Mesenchymal stem cell (in vitro differentiated cells and primary cell): Measurements from ENCODE around the gene WNT6.

ENCODE experiments used
- DNase-seq: peaks from one replicate; pipeline ENCODE4 v3.0.0-alpha.2; 2013
- H2AFZ ChIP-seq: one replicate; pipeline ENCODE4 v1.6.1; 2013; ENCODE audit warnings: low read depth, mild to moderate bottlenecking, control low read depth, inconsistent platforms, low read length, moderate library complexity
- H2AK5ac ChIP-seq: 2 replicates; pipeline ENCODE4 v1.6.1; 2013; ENCODE audit warnings: low read length, moderate library complexity, mild to moderate bottlenecking, inconsistent platforms; ENCODE audit not compliant: severe bottlenecking
- H2BK120ac ChIP-seq: one replicate; pipeline ENCODE4 v1.6.1; 2013; ENCODE audit warnings: low read depth, mild to moderate bottlenecking, inconsistent platforms, low read length, moderate library complexity
- H2BK12ac ChIP-seq, 2 experiments: one replicate each; pipeline ENCODE4 v1.6.1; 2013; ENCODE audit warnings: inconsistent platforms in 2 of 2, low read length in 2 of 2, mild to moderate bottlenecking in 2 of 2, moderate library complexity in 2 of 2, control low read depth in 1 of 2
- H2BK15ac ChIP-seq: one replicate; pipeline ENCODE4 v1.6.1; 2013; ENCODE audit warnings: mild to moderate bottlenecking, low read depth, inconsistent platforms; ENCODE audit not compliant: poor library complexity, severe bottlenecking
- H2BK5ac ChIP-seq: 2 replicates; pipeline ENCODE4 v1.6.1; 2013; ENCODE audit warnings: low read depth, mild to moderate bottlenecking, low read length, control low read depth, inconsistent platforms; ENCODE audit not compliant: poor library complexity, severe bottlenecking
- H3K14ac ChIP-seq, 2 experiments: one replicate each; pipeline ENCODE4 v1.6.1; 2013; ENCODE audit warnings: inconsistent platforms in 2 of 2, low read length in 2 of 2, control low read depth in 1 of 2, mild to moderate bottlenecking in 1 of 2, moderate library complexity in 1 of 2
- H3K18ac ChIP-seq, 2 experiments: one replicate each; pipeline ENCODE4 v1.6.1; 2013; ENCODE audit warnings: inconsistent platforms in 2 of 2, low read length in 2 of 2, control low read depth in 1 of 2, low read depth in 1 of 2, mild to moderate bottlenecking in 1 of 2
- H3K23ac ChIP-seq, 2 experiments: one replicate each; pipeline ENCODE4 v1.6.1; 2013; ENCODE audit warnings: inconsistent platforms in 2 of 2, low read length in 2 of 2, mild to moderate bottlenecking in 2 of 2, moderate library complexity in 2 of 2, control low read depth in 1 of 2
- H3K27ac ChIP-seq: 2 replicates; pipeline ENCODE4 v1.5.1; 2013; ENCODE audit warnings: mild to moderate bottlenecking, moderate library complexity, low read length, control low read depth, inconsistent platforms; ENCODE audit not compliant: poor library complexity, severe bottlenecking
- H3K27me3 ChIP-seq, 2 experiments: 2 replicates each; pipeline versions ENCODE4 v1.6.1 to v1.7.0; 2013; ENCODE audit warnings: low read length in 2 of 2, mild to moderate bottlenecking in 2 of 2, moderate library complexity in 2 of 2, control low read depth in 1 of 2, inconsistent platforms in 1 of 2; ENCODE audit not compliant: control insufficient read depth in 1 of 2, insufficient read depth in 1 of 2
- H3K36me3 ChIP-seq, 2 experiments: 2 replicates each; pipeline versions ENCODE4 v1.6.1 to v1.7.0; 2013; ENCODE audit warnings: low read length in 2 of 2, control low read depth in 1 of 2, inconsistent platforms in 1 of 2, low read depth in 1 of 2, mild to moderate bottlenecking in 1 of 2; ENCODE audit not compliant: insufficient read depth in 2 of 2, control insufficient read depth in 1 of 2
- H3K4ac ChIP-seq, 2 experiments: one replicate each; pipeline ENCODE4 v1.6.1; 2013; ENCODE audit warnings: inconsistent platforms in 2 of 2, low read length in 2 of 2, mild to moderate bottlenecking in 2 of 2, moderate library complexity in 2 of 2, control low read depth in 1 of 2, low read depth in 1 of 2
- H3K4me1 ChIP-seq: 2 replicates; pipeline ENCODE4 v1.6.1; 2013; ENCODE audit warnings: low read depth, low read length, control low read depth; ENCODE audit not compliant: control insufficient read depth, insufficient read depth
- H3K4me2 ChIP-seq: 2 replicates; pipeline ENCODE4 v1.6.1; 2013; ENCODE audit warnings: low read length, mild to moderate bottlenecking, inconsistent platforms; ENCODE audit not compliant: poor library complexity, severe bottlenecking
- H3K4me3 ChIP-seq, 2 experiments: 2 replicates each; pipeline versions ENCODE4 v1.5.1 to v1.7.0; 2013; ENCODE audit warnings: low read length in 2 of 2, mild to moderate bottlenecking in 2 of 2, control low read depth in 1 of 2, low read depth in 1 of 2; ENCODE audit not compliant: insufficient read depth in 1 of 2
- H3K79me1 ChIP-seq: replicated peaks from 2 replicates; pipeline ENCODE4 v1.6.1; 2013; ENCODE audit warnings: mild to moderate bottlenecking, control low read depth, low read length, inconsistent platforms; ENCODE audit not compliant: poor library complexity, severe bottlenecking
- H3K9ac ChIP-seq: 2 replicates; pipeline ENCODE4 v1.7.0; 2013; ENCODE audit warnings: mild to moderate bottlenecking, low read length, moderate library complexity
- H3K9me3 ChIP-seq: 2 replicates; pipeline ENCODE4 v1.7.0; 2013; ENCODE audit warnings: mild to moderate bottlenecking, low read length; ENCODE audit not compliant: control insufficient read depth
- H4K8ac ChIP-seq: one replicate; pipeline ENCODE4 v1.6.1; 2013; ENCODE audit warnings: inconsistent platforms, mild to moderate bottlenecking, low read length, moderate library complexity
- H4K91ac ChIP-seq: one replicate; pipeline ENCODE4 v1.6.1; 2013; ENCODE audit warnings: mild to moderate bottlenecking, low read length, inconsistent platforms
- WGBS: methylation state at CpG from one replicate; pipeline ENCODE4 v1.1.7; 2013; ENCODE audit warnings: mixed read lengths; 5-methylcytosine and 5-hydroxymethylcytosine counted together

WNT6 gene

GRCh38 chr2:218865396-218865795, 5.8 kb downstream of the WNT6 start:
- peaks cover 80 to 89% of the 10 kb centered on the region in 2 experiments for H3K27me3 ChIP-seq
- no peak overlapping the region for H2BK12ac ChIP-seq
- H3K4me3 ChIP-seq = no peak overlapping the region

GRCh38 chr2:218865999-218866398, 6.4 kb downstream of the WNT6 start:
- Histone ChIP-seq H3K23ac (no peak overlapping the region), H3K9me3 (no peaks in the 10 kb centered on the region), H2BK12ac (no peak overlapping the region), H3K18ac (no peak overlapping the region), H3K4me1 (peaks cover 1% of the 10 kb centered on the region), H2AFZ (no peak overlapping the region), H3K27me3 (peaks cover 80 to 90% of the 10 kb centered on the region in 2 experiments), H3K4me2 (no peak overlapping the region), H3K14ac (no peak overlapping the region), H3K4ac (no peak overlapping the region), H3K4me3 (no peak overlapping the region), H4K8ac (no peak overlapping the region), H2BK120ac (no peak overlapping the region), H3K9ac (no peak overlapping the region), H3K27ac (no peak overlapping the region), H3K79me1 (no peaks in the 10 kb centered on the region), H4K91ac (no peak overlapping the region), H3K36me3 (no peaks in the 10 kb centered on the region), H2AK5ac (no peak overlapping the region), H2BK5ac (no peak overlapping the region), H2BK15ac (no peak overlapping the region)
- no peak for DNase-seq
- WGBS = 67% methylated on average over 1 of the region's 6 CpGs

More at GRCh38 chr2:218865396-218865795, 5.8 kb downstream of the WNT6 start:
- 82% methylated on average over 2 of the region's 4 CpGs for WGBS
- peaks cover 5% of the 10 kb centered on the region for H3K4me1 ChIP-seq
- H3K4me2 ChIP-seq = no peak overlapping the region
- H3K4ac ChIP-seq = no peak overlapping the region
- no peak overlapping the region for H4K8ac ChIP-seq
- H3K14ac ChIP-seq = no peak overlapping the region
- no peak overlapping the region for H2BK5ac ChIP-seq
- no peak overlapping the region for H3K23ac ChIP-seq
- H3K79me1 ChIP-seq = no peaks in the 10 kb centered on the region
- no peaks in the 10 kb centered on the region for H3K36me3 ChIP-seq
- no peak overlapping the region for H3K27ac ChIP-seq
- no peak overlapping the region for H2BK15ac ChIP-seq
- DNase-seq = no peak
- no peaks in the 10 kb centered on the region for H3K9me3 ChIP-seq
- no peak overlapping the region for H2AK5ac ChIP-seq
- H2AFZ ChIP-seq = no peak overlapping the region
- no peak overlapping the region for H2BK120ac ChIP-seq
- no peak overlapping the region for H3K9ac ChIP-seq
- no peak overlapping the region for H3K18ac ChIP-seq
- no peak overlapping the region for H4K91ac ChIP-seq

- Histone ChIP-seq H3K27me3 (peaks cover 85 to 90% of the 10 kb centered on the region in 2 experiments), H3K4me1 (no peaks in the 10 kb centered on the region), H3K4me3 (no peak overlapping the region), H2BK12ac (no peak overlapping the region), H3K9me3 (no peaks in the 10 kb centered on the region), H3K79me1 (no peaks in the 10 kb centered on the region), H3K14ac (no peak overlapping the region), H2BK15ac (no peak overlapping the region), H4K8ac (no peak overlapping the region), H2AK5ac (no peak overlapping the region), H4K91ac (no peak overlapping the region), H3K23ac (no peak overlapping the region), H2BK120ac (no peak overlapping the region), H3K4ac (no peak overlapping the region), H3K36me3 (no peaks in the 10 kb centered on the region), H3K4me2 (no peak overlapping the region), H2AFZ (no peak overlapping the region), H2BK5ac (no peak overlapping the region), H3K9ac (no peak overlapping the region), H3K18ac (no peak overlapping the region), H3K27ac (no peak overlapping the region)
- 44% methylated on average over 3 of the region's 6 CpGs for WGBS
- DNase-seq = no peak
Observed at GRCh38 chr2:218867900-218868299, 8.3 kb downstream of the WNT6 start.

GRCh38 chr2:218869064-218869463, 9.5 kb downstream of the WNT6 start:
- no peak overlapping the region for H2BK120ac ChIP-seq
- no peak overlapping the region for H3K27ac ChIP-seq
- WGBS = 91% methylated on average over 9 of the region's 9 CpGs
- H3K79me1 ChIP-seq = no peaks in the 10 kb centered on the region
- H4K8ac ChIP-seq = no peak overlapping the region
- H3K36me3 ChIP-seq = no peaks in the 10 kb centered on the region
- no peak overlapping the region for H2AFZ ChIP-seq
- no peak overlapping the region for H2BK5ac ChIP-seq
- H3K4ac ChIP-seq = no peak overlapping the region
- no peak overlapping the region for H3K4me3 ChIP-seq
- no peaks in the 10 kb centered on the region for H3K9me3 ChIP-seq
- H2BK15ac ChIP-seq = no peak overlapping the region
- DNase-seq = no peak
- H3K14ac ChIP-seq = no peak overlapping the region
- no peak overlapping the region for H3K23ac ChIP-seq
- H3K18ac ChIP-seq = no peak overlapping the region
- H2BK12ac ChIP-seq = no peak overlapping the region
- no peak overlapping the region for H3K9ac ChIP-seq
- H3K4me1 ChIP-seq = peaks cover 7% of the 10 kb centered on the region
- H3K4me2 ChIP-seq = no peak overlapping the region
- H3K27me3 ChIP-seq = peaks cover 89 to 92% of the 10 kb centered on the region in 2 experiments
- no peak overlapping the region for H2AK5ac ChIP-seq
- no peak overlapping the region for H4K91ac ChIP-seq
